Measurements from ENCODE around the gene PHACTR1.

PHACTR1 gene

DNA sequence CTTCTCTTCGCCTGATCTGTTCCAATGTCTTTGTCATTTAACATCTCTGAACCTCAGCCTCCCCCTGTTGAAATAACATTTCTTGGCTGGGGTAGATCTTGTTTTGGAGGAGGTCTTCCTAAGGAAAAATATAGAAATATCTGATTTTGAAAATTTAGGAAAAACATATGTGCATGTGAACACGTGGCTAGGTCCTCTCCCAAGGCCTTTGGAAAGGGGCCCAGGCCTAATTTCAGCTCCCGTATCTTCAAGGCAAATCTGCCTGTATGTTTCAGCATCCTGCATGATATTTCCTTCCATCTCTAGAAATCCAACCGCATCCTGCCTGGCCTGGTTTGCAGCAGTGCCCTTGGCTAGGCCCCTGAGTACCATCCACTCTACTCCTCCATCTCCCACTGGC is 261.2 kb downstream of the PHACTR1 start:
- no peak for TF ChIP-seq POLR2AphosphoS5 (IDR thresholded peaks at IDR 0.05; ENCODE audit: low read depth)
- Histone ChIP-seq H3K27ac (replicated peaks) (no peak overlapping the region), H3K27me3 (ENCODE audit: insufficient read depth, poor library complexity, severe bottlenecking) (no peaks in the 10 kb centered on the region), H3K4me3 (replicated peaks; ENCODE audit: insufficient read depth, low read length) (no peak overlapping the region)
- DNase-seq (ENCODE audit: low read depth in 1 of 2, low spot score in 1 of 2), result no peak

GRCh38 chr6:12980741-12981140 is 264.2 kb downstream of the PHACTR1 start:
- no peak overlapping the region for H3K27ac ChIP-seq (replicated peaks)
- DNase-seq (ENCODE audit: low read depth in 1 of 2, low spot score in 1 of 2), result no peak
- H3K4me3 ChIP-seq (replicated peaks; ENCODE audit: insufficient read depth, low read length), result no peak overlapping the region
- no peaks in the 10 kb centered on the region for H3K27me3 ChIP-seq (ENCODE audit: insufficient read depth, poor library complexity, severe bottlenecking)
- TF ChIP-seq, protein P1, sequence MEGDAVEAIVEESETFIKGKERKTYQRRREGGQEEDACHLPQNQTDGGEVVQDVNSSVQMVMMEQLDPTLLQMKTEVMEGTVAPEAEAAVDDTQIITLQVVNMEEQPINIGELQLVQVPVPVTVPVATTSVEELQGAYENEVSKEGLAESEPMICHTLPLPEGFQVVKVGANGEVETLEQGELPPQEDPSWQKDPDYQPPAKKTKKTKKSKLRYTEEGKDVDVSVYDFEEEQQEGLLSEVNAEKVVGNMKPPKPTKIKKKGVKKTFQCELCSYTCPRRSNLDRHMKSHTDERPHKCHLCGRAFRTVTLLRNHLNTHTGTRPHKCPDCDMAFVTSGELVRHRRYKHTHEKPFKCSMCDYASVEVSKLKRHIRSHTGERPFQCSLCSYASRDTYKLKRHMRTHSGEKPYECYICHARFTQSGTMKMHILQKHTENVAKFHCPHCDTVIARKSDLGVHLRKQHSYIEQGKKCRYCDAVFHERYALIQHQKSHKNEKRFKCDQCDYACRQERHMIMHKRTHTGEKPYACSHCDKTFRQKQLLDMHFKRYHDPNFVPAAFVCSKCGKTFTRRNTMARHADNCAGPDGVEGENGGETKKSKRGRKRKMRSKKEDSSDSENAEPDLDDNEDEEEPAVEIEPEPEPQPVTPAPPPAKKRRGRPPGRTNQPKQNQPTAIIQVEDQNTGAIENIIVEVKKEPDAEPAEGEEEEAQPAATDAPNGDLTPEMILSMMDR (IDR thresholded peaks at IDR 0.05; ENCODE audit: insufficient read depth, low read length), result no peak
- TF ChIP-seq POLR2AphosphoS5 (IDR thresholded peaks at IDR 0.05; ENCODE audit: low read depth), result no peak
- TF ChIP-seq REST (IDR thresholded peaks at IDR 0.05; ENCODE audit: insufficient replicate concordance, low read depth), result no peak
- TF ChIP-seq GABPA (IDR thresholded peaks at IDR 0.05; ENCODE audit: low read depth), result no peak
- no peak for TF ChIP-seq SPI1 (IDR thresholded peaks at IDR 0.05; ENCODE audit: borderline replicate concordance, low read depth)

- H3K27me3 ChIP-seq (ENCODE audit: insufficient read depth, poor library complexity, severe bottlenecking), result no peaks in the 10 kb centered on the region
- DNase-seq (ENCODE audit: low read depth in 1 of 2, low spot score in 1 of 2), result no peak
- H3K4me3 ChIP-seq (replicated peaks; ENCODE audit: insufficient read depth, low read length), result no peak overlapping the region
- H3K27ac ChIP-seq (replicated peaks), result no peak overlapping the region
- TF ChIP-seq POLR2AphosphoS5 (IDR thresholded peaks at IDR 0.05; ENCODE audit: low read depth) (no peak), GABPA (IDR thresholded peaks at IDR 0.05; ENCODE audit: low read depth) (no peak), SPI1 (IDR thresholded peaks at IDR 0.05; ENCODE audit: borderline replicate concordance, low read depth) (no peak), REST (IDR thresholded peaks at IDR 0.05; ENCODE audit: insufficient replicate concordance, low read depth) (no peak)
- TF ChIP-seq, protein P1 (IDR thresholded peaks at IDR 0.05; ENCODE audit: insufficient read depth, low read length), result no peak
Observed at GRCh38 chr6:12984776-12985175, 268.2 kb downstream of the PHACTR1 start.

DNA sequence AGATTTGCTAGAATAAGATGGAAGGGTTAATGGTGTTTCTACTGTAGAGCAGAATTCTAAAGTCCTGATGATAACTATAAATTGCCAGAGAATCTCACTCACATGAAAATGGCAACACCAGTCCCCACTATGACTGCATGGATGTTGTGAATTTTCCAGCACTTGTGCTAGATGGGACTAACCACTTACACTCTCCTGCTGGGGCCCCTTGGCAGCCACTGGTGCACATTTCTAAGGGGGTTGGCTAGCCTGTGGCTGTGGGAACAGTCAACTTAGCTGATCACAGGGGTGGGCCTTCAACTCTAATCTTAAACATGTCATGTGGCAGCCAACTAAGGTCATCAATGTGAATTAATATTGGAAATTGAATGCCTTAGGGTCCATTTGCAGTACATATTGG is 271.2 kb downstream of the PHACTR1 start:
- Histone ChIP-seq H3K4me3 (replicated peaks; ENCODE audit: insufficient read depth, low read length) (no peak overlapping the region), H3K27me3 (ENCODE audit: insufficient read depth, poor library complexity, severe bottlenecking) (no peaks in the 10 kb centered on the region), H3K27ac (replicated peaks) (no peak overlapping the region)
- TF ChIP-seq, protein P1 (IDR thresholded peaks at IDR 0.05; ENCODE audit: insufficient read depth, low read length), result no peak
- TF ChIP-seq POLR2AphosphoS5 (IDR thresholded peaks at IDR 0.05; ENCODE audit: low read depth), result no peak
- no peak for TF ChIP-seq SPI1 (IDR thresholded peaks at IDR 0.05; ENCODE audit: borderline replicate concordance, low read depth)
- DNase-seq (ENCODE audit: low read depth in 1 of 2, low spot score in 1 of 2), result no peak
